ENCODE data around the gene MAP2K5. TPM values are rescaled to one million over a fixed set of nuclear protein-coding genes. Genes with fewer than 3 reads are reported as not detected.
A peak's percentile ranks its signal among the peaks of the same experiment; 100 is the strongest.

MAP2K5 gene
- total and polyA plus RNA-seq, 10 of the 15 experiments (the other 5 are each of a cell fraction or from before 2014, with no cell fraction given) = 1.3 to 19.4 (median 9.6) TPM

- in situ Hi-C loops (cut with MboI) = no loop called here
- 90% methylated on average over 4 of the region's 4 CpGs for WGBS (ENCODE audit: insufficient coverage, insufficient replicate concordance, low lambda C conversion rate, missing lambda C conversion rate)
- ChIA-PET POLR2A (interaction anchor here (0.5 kb wide), 1 partner anchor 156 kb away, joined by 5 read pairs; no protein-coding TSS in a partner anchor), RAD21 (ENCODE audit: unreplicated experiment) (interaction anchor here (0.8 to 2.3 kb wide), 9 partner anchors 9 to 244 kb away, joined by 3 to 13 read pairs (median 5); partner anchors contain the start of gene C15orf61), CTCF (interaction anchor here (0.9 to 2.5 kb wide), 5 partner anchors 13 to 288 kb away, joined by 3 to 8 read pairs (median 6); no protein-coding TSS in a partner anchor), SMC1A (ENCODE audit: uncharacterized antibody, unreplicated experiment) (interaction anchor here (0.9 to 3.2 kb wide), 10 partner anchors 9 to 235 kb away, joined by 3 to 21 read pairs (median 6); no protein-coding TSS in a partner anchor)
- H3K9ac ChIP-seq (ENCODE audit: control insufficient read depth, insufficient read depth, low read length) = no peak overlapping the region
- no peaks in the 10 kb centered on the region for H4K20me1 ChIP-seq (ENCODE audit: control insufficient read depth, insufficient read depth)
- H3K27ac ChIP-seq (ENCODE audit: control insufficient read depth, insufficient read depth) = no peak overlapping the region
- no peak overlapping the region; the same call in 1 of the 2 replicates for H3K4me2 ChIP-seq (ENCODE audit: control insufficient read depth, insufficient read depth)
- ATAC-seq (no peak), DNase-seq (ENCODE audit: low read depth, low spot score) (no peak), FAIRE-seq (no peak)
- H3K36me3 ChIP-seq (ENCODE audit: control insufficient read depth in 2 of 2, insufficient read depth in 2 of 2, low read length in 1 of 2) = no peaks in the 10 kb centered on the region; a peak in 1 of 4 replicates
- H2AFZ ChIP-seq (ENCODE audit: control insufficient read depth, low read depth, low read length) = no peak overlapping the region; the same call in 1 of the 2 replicates
- intact Hi-C loops (cut with micrococcal nuclease; ENCODE audit: unreplicated experiment) = no loop called here
- TF ChIP-seq ATF7 (IDR thresholded peaks at IDR 0.05; ENCODE audit: low read depth) = 0 out of 2 replicates have a peak, but pooled peaks have one; percentile 4
- no peak for TF ChIP-seq CREM (IDR thresholded peaks at IDR 0.05; ENCODE audit: low read depth)
- BruUV-seq (replicated peaks) = no TSS peak
- H3K4me3 ChIP-seq = no peak overlapping the region
- H3K27me3 ChIP-seq (replicated peaks in 1 of 2; ENCODE audit: control insufficient read depth in 2 of 2, insufficient read depth in 2 of 2, low read length in 1 of 2) = no peaks in the 10 kb centered on the region
- H3K79me2 ChIP-seq (ENCODE audit: control insufficient read depth, insufficient read depth, low read length) = no peaks in the 10 kb centered on the region
- H3K9me3 ChIP-seq (replicated peaks; ENCODE audit: control insufficient read depth, insufficient read depth, low read length) = no peaks in the 10 kb centered on the region
- peaks cover 7% of the 10 kb centered on the region for H3K4me1 ChIP-seq (ENCODE audit: control insufficient read depth, insufficient read depth, low read length)
Observed at GRCh38 chr15:67745073-67746006, 202.8 kb downstream of the MAP2K5 start.

- no peak overlapping the region for H3K4me3 ChIP-seq
- H2AFZ ChIP-seq (ENCODE audit: control insufficient read depth, low read depth, low read length) = no peak overlapping the region
- TF ChIP-seq POLR2A (IDR thresholded peaks at IDR 0.05; ENCODE audit: low read depth, low read length) (no peak), ZNF274 (IDR thresholded peaks at IDR 0.05; ENCODE audit: insufficient read depth, insufficient read length) (no peak), CREM (IDR thresholded peaks at IDR 0.05; ENCODE audit: low read depth) (no peak), CTCF (IDR thresholded peaks at IDR 0.05 in 2 of 3, conservative IDR thresholded peaks at IDR 0.05 in 1 of 3; ENCODE audit: control insufficient read depth in 2 of 3, extremely low read depth in 1 of 3, insufficient read depth in 1 of 3, low read depth in 3 of 3, low read length in 3 of 3) (no peak), TCF7 (IDR thresholded peaks at IDR 0.05; ENCODE audit: borderline replicate concordance) (no peak), SMC3 (IDR thresholded peaks at IDR 0.05; ENCODE audit: borderline replicate concordance, low read length) (no peak), JUND (IDR thresholded peaks at IDR 0.05; ENCODE audit: low read depth, low read length) (no peak), ZNF217 (IDR thresholded peaks at IDR 0.05) (no peak), CHD2 (IDR thresholded peaks at IDR 0.05; ENCODE audit: borderline replicate concordance, low read depth, low read length) (no peak), NFIC (IDR thresholded peaks at IDR 0.05; ENCODE audit: low read depth, low read length) (no peak)
Observed at GRCh38 chr15:67746022-67746421, 203.5 kb downstream of the MAP2K5 start.

More at GRCh38 chr15:67746022-67746421, 203.5 kb downstream of the MAP2K5 start:
- H3K4me1 ChIP-seq (ENCODE audit: control insufficient read depth, insufficient read depth, low read length) = peaks cover 7% of the 10 kb centered on the region
- ATAC-seq = no peak
- BruUV-seq (replicated peaks) = no TSS peak
- H4K20me1 ChIP-seq (ENCODE audit: control insufficient read depth, insufficient read depth) = no peaks in the 10 kb centered on the region
- H3K4me2 ChIP-seq (ENCODE audit: control insufficient read depth, insufficient read depth) = no peak overlapping the region
- CTCF ChIA-PET = interaction anchor here (1.0 to 2.5 kb wide), 3 partner anchors 14 to 245 kb away, joined by 3 to 8 read pairs (median 6); no protein-coding TSS in a partner anchor
- FAIRE-seq = no peak
- WGBS (ENCODE audit: insufficient coverage, insufficient replicate concordance, low lambda C conversion rate, missing lambda C conversion rate) = 96% methylated on average over 1 of the region's 1 CpG
- in situ Hi-C loops (cut with MboI) (no loop called here), intact Hi-C loops (cut with micrococcal nuclease; ENCODE audit: unreplicated experiment) (no loop called here)
- SMC1A ChIA-PET (ENCODE audit: uncharacterized antibody, unreplicated experiment) = interaction anchor here (1.0 to 3.2 kb wide), 6 partner anchors 8 to 207 kb away, joined by 3 to 21 read pairs (median 6); no protein-coding TSS in a partner anchor
- H3K27ac ChIP-seq (ENCODE audit: control insufficient read depth, insufficient read depth) = no peak overlapping the region
- H3K9ac ChIP-seq (ENCODE audit: control insufficient read depth, insufficient read depth, low read length) = no peak overlapping the region
- no peaks in the 10 kb centered on the region for H3K79me2 ChIP-seq (ENCODE audit: control insufficient read depth, insufficient read depth, low read length)
- DNase-seq (ENCODE audit: low read depth, low spot score) = no peak
- no peaks in the 10 kb centered on the region; a peak in 1 of 4 replicates for H3K36me3 ChIP-seq (ENCODE audit: control insufficient read depth in 2 of 2, insufficient read depth in 2 of 2, low read length in 1 of 2)
- POLR2A ChIA-PET = interaction anchor here (0.5 kb wide), 1 partner anchor 155 kb away, joined by 5 read pairs; no protein-coding TSS in a partner anchor
- RAD21 ChIA-PET (ENCODE audit: unreplicated experiment) = interaction anchor here (0.9 kb wide), 1 partner anchor 13 kb away, joined by 3 read pairs; no protein-coding TSS in a partner anchor
- H3K27me3 ChIP-seq (replicated peaks in 1 of 2; ENCODE audit: control insufficient read depth in 2 of 2, insufficient read depth in 2 of 2, low read length in 1 of 2) = no peaks in the 10 kb centered on the region
- no peaks in the 10 kb centered on the region for H3K9me3 ChIP-seq (replicated peaks; ENCODE audit: control insufficient read depth, insufficient read depth, low read length)

Measured in GM12878 (cell line).